GM12801 (cell line): ENCODE data around the gene UQCRHL.

Experiments used
- TF ChIP-seq, protein P1 (sequence below): IDR thresholded peaks from one replicate; pipeline ENCODE4 v1.5.1; 2011; ENCODE audit warnings: control low read depth; ENCODE audit not compliant: insufficient read length; ENCODE audit errors: extremely low read depth

The UQCRHL gene

DNA sequence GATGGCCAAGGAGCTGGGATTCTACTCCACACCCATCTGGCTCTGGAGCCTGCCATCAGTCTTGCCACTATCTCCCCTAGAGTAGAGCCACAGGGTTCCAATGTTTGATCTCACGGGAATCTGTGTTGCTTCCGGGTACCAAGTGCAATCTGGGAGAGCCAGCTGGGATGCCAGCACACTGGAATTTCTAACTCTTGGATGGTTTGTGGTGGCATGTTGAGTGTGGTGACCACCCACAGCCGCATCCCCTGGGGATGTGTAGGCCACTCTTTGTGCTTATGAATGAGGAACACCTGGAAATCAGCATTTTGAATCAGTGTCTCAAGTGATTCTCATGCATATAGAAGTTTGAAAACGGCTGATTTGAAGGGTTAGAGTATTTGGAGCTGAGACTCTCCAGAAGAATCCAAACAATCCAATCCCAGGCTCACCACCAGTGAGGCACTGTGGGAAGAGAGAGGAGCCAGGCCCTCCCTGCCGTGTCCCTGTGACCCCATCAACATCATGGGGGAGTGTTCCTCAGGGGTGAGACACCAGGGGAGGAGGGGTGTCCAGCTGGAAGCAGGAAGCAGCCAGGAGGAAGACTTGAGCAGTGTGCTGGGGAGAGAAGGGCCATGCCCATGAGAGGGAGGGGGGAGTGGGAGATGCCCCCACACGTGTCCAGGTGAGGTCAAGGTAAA is 35.5 kb downstream of the UQCRHL start:
- TF ChIP-seq, protein P1, sequence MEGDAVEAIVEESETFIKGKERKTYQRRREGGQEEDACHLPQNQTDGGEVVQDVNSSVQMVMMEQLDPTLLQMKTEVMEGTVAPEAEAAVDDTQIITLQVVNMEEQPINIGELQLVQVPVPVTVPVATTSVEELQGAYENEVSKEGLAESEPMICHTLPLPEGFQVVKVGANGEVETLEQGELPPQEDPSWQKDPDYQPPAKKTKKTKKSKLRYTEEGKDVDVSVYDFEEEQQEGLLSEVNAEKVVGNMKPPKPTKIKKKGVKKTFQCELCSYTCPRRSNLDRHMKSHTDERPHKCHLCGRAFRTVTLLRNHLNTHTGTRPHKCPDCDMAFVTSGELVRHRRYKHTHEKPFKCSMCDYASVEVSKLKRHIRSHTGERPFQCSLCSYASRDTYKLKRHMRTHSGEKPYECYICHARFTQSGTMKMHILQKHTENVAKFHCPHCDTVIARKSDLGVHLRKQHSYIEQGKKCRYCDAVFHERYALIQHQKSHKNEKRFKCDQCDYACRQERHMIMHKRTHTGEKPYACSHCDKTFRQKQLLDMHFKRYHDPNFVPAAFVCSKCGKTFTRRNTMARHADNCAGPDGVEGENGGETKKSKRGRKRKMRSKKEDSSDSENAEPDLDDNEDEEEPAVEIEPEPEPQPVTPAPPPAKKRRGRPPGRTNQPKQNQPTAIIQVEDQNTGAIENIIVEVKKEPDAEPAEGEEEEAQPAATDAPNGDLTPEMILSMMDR, result no peak

DNA sequence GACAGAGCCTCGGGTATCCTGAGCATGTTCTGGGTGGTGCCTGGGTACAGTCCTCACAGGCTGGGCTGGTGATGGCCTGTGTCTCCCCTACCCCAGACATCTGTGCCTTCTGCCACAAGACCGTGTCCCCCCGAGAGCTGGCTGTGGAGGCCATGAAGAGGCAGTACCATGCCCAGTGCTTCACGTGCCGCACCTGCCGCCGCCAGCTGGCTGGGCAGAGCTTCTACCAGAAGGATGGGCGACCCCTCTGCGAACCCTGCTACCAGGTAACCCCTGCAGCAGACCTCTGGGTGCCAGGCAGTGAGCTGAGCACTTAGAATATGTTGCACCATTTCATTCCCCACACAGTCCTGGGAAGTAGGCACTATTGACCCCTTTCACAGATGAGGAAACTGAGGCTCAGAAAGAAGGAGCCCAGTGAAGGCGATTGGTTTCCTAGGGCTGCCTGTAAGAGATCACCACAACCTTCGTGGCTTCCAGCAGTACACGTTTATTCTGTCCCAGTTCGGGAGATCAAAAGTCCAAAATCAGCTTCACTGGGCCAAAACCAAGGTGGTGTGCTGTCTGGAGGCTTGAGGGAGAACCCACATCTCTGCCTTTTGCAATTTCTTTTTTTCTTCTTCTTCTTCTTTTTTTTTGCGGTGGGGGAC is 37.0 kb downstream of the UQCRHL start:
- TF ChIP-seq, protein P1, result no peak

DNA sequence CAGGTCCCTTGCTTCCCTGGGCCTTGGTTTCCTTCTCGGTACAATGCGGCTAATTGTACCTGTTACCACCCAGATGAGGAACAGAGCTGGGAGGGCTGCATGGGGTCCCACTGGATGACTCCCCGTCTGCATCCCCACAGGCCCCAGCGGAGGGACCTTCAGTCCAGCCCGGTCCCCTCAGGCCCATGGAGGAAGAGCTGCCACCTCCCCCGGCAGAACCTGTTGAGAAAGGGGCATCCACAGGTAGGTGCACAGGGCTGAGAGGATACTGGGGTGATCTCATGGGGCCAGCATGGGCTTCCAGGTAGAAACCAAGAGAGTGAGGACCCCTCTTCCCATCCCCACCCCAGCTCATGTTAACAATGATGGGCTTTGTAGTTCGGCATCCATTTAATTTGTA is 39.1 kb downstream of the UQCRHL start:
- TF ChIP-seq, protein P1, result no peak

DNA sequence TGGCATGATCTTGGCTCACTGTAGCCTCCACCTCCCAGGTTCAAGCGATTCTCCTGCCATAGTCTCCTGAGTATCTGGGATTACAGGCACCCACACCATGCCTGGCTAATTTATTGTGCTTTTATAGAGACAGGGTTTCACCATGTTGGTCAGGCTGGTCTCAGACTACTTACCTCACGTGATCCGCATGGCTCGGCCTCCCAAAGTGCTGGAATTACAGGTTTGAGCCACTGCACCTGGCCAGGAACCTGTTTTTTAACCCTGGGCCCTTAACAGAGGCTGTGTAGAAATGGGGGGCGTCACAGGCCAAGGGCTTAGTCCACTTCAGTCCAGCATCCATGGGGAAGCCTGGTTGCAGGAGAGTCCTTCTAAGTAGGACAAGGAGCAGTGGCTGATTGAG is 39.5 kb downstream of the UQCRHL start:
- TF ChIP-seq, protein P1, result no peak

DNA sequence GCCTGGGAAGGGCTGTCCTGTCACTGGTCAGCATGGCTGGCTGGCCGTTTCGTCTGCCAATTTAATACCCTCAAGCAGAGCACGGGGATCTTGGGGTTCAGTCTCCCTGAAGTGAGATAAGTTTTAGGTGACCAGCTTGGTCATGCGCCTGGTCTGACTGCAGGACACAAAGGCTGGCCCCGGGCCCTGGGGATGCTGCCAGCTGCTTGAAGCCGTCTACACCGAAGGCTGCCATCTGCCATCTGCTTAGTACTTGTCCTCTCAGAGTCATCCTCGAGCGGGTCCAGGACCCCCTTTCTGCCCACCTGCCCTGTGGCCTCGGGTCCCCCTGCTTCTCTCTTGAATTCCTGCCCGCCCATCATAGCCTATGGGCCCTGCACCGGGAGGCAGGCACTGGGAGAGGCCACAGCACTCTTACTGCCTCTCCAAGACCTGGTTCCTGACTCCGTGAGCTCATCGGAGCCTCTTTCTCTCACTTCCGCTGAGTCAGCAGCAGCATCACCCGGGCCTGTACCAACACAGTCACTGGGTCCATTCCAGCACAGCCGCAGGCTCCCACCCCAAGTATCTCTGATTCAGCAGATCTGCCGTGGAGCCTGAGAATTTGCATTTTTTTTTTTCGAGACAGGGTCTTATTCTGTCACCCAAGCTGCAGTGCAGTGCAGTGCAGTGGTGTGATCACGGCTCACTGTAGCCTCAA is 41.8 kb downstream of the UQCRHL start:
- TF ChIP-seq, protein P1, result no peak

DNA sequence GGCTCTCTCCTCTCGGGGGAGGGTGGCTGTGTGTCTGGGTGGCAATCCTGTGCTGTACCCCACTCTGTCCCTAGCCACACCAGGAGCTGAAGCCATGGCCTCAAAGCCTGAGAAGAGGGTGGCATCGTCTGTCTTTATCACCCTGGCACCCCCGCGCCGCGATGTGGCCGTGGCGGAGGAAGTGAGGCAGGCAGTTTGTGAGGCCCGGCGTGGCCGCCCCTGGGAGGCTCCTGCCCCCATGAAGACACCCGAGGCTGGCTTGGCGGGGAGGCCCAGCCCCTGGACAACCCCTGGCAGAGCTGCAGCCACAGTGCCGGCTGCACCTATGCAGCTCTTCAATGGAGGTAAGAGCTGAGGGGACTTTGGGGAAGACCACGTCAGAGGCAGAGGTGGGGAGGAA is 42.6 kb downstream of the UQCRHL start:
- TF ChIP-seq, protein P1, result no peak

DNA sequence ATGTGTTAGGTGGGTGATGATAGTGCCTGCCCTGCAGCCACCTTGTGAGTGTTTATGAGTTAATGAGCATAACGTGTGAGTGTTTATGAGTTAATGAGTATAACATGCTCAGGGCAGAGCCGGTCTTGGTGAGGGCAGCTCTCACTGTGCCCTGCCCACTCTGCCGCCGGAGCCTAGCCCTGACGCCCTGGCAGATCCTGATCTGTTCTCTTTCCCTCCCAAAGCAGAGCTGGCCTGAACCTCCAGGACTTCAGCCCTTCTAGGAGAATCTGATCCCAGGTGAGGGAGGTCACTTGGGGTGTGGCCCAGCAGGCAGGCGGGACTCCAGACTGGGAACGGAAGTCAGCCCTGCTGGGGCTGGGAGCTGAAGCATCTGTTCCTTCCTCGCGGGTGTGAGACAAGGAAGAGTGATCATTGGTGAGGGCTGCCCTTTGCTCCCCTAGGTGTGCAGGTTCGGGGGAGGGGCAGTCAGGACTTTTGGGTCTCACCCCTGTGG is 43.1 kb downstream of the UQCRHL start:
- TF ChIP-seq, protein P1, result no peak
